Loucy (cell line): ENCODE results near the gene ZNF280C.

ENCODE experiments used
- CTCF ChIP-seq: fragments of 200-600 bp; sonication (generic); conservative IDR thresholded peaks from 2 replicates; pipeline ENCODE4 v1.5.1; 2014; ENCODE audit warnings: mild to moderate bottlenecking, antibody characterized with exemption, low read length
- EZH2phosphoT487 ChIP-seq: fragments of 200-600 bp; IDR thresholded peaks from 2 replicates; pipeline ENCODE4 v1.6.1; 2018; ENCODE audit warnings: antibody characterized with exemption, mild to moderate bottlenecking, moderate library complexity, borderline replicate concordance

- TF ChIP-seq CTCF (no peak), EZH2phosphoT487 (no peak)
Observed at GRCh38 chrX:130163398-130163797, 105.3 kb downstream of the ZNF280C start.
